IPS-18c (cell line): ENCODE results near the gene DDN.

ENCODE experiments used
- H3K4me3 ChIP-seq: 2 replicates; pipeline ENCODE4 v1.7.0; 2013; ENCODE audit warnings: low read depth, mild to moderate bottlenecking, low read length, moderate library complexity; ENCODE audit not compliant: insufficient read depth
- H3K9me3 ChIP-seq: one replicate; pipeline ENCODE4 v1.6.1; 2013; ENCODE audit warnings: mild to moderate bottlenecking, low read length, moderate library complexity; ENCODE audit not compliant: control insufficient read depth, insufficient read depth

DDN gene

DNA sequence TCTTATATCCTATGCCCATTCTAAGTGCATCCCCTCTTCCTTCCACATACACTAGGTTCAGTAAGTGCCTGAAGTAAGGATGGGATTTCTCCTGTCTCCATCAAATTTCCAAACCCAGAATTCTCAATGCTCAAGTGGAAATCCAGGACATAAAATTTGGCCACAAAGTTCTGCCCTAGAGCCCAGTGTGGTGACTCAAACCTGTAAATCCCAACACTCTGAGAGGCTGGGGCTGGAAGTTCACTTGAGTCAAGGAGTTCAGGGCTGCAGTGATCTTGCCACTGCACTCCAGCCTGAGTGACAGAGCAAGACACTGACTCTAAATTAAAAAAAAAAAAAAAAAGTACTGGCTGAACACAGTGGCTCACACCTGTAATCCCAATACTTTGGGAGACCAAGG lies 37.4 kb downstream of the DDN start:
- H3K4me3 ChIP-seq, result no peak overlapping the region

DNA sequence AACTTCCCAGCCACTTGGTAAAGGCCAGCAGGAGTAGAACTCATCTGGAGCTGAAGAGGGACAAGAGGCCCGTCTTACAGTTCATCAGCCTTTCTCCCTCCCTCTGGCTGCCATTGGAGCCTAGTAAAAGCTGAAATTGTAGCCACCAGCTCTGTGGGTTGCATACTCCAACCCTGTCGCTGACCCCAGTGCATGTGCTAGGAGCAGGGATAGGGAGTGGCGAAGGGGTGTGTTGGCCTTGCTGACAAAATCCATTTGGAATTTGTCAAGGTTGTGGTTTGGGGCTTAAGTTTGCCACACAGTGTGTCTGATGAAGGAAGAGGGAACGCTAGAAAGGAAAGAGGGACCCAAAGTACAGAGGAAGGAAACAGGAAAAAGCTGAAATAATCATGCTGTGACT lies 37.8 kb downstream of the DDN start:
- no peak overlapping the region for H3K4me3 ChIP-seq
- no peaks in the 10 kb centered on the region for H3K9me3 ChIP-seq

More for the DNA sequence above, 37.4 kb downstream of the DDN start:
- no peaks in the 10 kb centered on the region for H3K9me3 ChIP-seq

DNA sequence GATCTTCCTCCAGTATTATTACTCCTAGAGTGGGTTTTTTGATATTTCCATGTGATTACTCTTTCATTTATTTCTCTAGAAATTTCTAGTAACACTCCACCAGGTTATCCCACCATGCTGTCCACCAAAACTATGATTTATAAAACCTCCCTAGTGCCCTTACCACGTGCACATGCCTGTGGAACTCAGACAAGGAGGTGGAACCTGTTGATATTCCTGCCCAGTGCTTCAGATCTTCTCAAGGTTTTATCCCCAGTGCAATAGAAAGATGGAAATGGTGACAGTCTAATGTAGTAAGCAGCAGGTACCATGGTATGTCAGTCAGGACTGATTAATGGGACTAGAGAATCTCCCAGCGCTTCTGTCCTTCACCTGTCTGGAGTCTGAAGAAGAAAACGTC lies 38.3 kb downstream of the DDN start:
- no peaks in the 10 kb centered on the region for H3K9me3 ChIP-seq
- no peak overlapping the region for H3K4me3 ChIP-seq

DNA sequence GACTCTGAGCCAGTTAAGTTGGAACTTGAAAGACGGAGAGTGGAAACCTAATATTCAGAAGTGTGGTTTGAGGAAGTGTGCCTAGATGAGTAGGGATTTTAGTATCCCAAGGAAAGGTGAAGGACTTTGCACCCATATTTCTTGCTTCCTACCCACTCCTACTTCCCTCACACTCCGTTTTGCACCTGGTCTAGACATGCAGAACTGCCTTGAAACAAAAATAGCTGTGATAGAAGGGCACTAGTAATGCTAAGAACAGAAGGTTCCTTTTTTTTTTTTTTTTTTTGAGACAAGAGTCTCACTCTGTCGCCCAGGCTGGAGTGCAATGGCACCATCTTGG lies 41.2 kb downstream of the DDN start:
- Histone ChIP-seq H3K4me3 (peak overlapping the region; percentile 99), H3K9me3 (no peaks in the 10 kb centered on the region)

DNA sequence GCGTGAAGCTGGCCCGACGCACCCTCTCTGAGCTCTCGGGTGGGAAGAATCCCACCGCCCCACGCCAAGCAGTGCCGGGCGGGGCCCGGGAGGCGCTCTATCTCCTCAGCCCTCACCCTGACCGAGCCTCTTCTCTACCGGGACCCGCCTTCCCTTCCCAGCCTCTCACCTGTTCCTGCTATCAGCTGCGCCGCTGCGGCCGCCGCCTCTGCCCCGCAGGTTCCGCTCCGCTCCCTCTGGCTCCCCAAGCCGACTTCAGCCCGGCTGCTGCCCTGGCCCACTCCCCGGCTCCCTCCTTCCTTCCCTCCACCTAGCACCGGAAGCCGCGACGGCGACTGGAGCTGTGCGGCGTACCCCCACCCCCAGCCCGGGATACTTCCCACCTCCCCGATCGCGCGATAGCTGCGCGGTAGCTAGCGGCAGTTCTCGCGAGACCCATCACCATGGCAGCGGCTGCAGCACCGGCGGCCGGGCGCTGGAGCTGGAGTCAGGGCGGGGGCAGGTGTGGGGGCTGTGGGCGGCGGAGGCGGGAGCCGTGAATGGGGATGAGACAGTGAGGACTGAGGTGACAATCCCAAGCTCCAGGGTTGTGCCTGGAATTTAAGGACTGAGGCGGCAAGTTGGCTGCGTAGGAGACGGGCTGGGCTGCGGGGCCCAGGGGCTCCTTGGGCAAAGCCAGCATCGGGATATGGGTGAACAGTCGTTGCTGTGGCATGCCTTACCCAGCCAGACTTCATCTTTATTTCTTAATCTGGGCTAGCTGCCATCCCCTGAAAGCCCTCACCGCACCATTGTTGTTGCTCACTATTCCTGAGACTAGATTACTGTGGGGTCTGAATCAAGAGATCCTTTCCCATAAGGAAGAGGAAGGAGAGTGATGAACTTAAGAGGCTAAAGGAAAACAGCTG lies 41.8 kb downstream of the DDN start, which contains the start of gene ARF3:
Gene ARF3 (minus strand): TSS at position 347 of the 908 bp plus-strand sequence. CDS start 16,392 bp downstream, outside the sequence.
- H3K9me3 ChIP-seq, result no peaks in the 10 kb centered on the region

DNA sequence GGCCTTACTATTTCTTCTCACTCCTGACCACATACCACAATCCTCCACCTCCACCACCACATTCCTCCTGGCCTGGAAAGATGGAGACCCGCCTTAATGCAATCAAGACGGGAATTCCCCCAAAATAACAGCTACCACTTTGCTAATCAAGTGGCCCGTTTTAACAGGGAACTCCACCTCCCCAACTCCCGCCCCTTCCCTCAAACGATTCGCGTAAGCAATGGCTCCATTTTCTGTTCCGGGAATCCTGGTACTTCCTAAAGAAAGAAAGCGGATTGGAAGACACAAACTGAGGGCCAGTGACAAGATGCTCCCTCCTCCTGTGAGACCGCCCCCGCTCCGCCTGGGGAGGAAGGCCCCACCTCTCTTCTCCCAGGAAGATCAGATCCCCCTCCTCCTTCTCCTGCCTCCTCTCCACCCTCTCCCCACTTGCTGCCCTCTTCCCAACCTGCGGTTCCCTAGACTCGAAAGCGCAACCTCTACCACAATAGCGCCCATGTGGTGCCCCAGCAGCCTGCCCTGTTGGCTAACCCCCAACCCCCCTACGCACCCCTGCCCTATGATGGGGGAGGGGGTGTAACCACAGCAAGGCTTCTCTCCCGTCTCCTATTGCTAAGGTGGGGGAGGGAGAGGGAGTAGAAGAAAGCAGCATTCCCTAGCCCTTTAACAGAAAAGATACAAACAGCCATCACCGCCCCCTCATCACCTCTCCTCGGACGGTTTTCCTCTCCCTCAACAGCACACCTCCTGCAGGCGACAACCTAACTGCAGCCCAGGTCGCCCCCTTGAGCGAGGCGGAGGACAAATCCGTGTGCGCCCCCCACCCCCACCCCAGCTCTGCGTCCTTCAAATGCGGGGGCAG lies 42.7 kb downstream of the DDN start:
- Histone ChIP-seq H3K9me3 (no peaks in the 10 kb centered on the region), H3K4me3 (peak overlapping the region; percentile 99)

More for the DNA sequence above, 41.8 kb downstream of the DDN start, which contains the start of gene ARF3:
- H3K4me3 ChIP-seq, result peak within 1 kb of the TSS; percentile 99

DNA sequence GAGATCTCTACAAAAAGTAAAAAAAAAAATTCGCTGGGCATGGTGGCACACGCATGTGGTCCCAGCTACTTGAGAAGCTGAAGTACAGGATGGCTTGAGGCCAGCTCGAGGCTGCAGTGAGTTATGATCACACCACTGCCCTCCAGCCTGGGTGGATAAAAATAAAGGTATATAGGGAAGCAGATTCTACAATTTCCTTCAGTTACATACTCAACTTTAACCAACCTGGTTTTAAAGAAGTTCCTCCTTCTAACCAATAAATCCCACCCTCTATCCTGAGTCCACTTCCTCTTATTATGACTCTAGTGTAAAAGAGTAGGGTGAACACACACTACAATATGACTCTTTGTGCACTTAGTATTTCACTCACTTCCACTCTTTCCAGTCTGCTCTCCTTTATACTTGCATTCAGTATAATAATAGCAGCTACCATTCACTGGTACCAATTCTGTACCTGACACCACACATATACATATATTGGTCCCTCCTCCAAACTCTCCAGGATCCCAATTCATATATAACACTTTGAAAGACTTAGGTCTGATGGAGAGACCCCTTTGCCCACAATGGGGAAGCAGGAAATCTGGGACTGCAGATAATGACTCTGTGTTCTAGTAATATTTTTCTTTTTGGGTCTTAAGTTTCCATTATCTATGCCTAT lies 44.2 kb downstream of the DDN start:
- Histone ChIP-seq H3K4me3 (peak overlapping the region; percentile 99), H3K9me3 (no peaks in the 10 kb centered on the region)

DNA sequence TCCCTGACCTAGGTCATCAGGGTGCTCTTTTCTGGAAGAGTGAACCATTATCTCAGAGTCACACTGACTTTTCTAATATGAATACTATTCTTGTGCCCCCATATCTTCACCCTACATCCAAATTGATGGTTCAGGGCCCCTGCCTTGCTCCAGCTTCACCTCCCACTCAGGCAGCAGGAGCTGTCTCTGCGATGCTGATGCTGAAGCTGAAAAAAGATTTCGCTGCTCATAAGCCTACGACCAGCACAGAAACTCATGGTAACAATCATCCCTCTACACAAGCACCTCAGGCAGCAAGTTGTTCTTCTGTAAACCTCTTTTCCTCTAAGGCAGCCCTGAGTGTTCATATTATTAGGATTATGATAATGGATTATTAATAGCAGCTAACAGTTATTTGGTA lies 45.1 kb downstream of the DDN start:
- Histone ChIP-seq H3K4me3 (no peak overlapping the region), H3K9me3 (no peaks in the 10 kb centered on the region)

DNA sequence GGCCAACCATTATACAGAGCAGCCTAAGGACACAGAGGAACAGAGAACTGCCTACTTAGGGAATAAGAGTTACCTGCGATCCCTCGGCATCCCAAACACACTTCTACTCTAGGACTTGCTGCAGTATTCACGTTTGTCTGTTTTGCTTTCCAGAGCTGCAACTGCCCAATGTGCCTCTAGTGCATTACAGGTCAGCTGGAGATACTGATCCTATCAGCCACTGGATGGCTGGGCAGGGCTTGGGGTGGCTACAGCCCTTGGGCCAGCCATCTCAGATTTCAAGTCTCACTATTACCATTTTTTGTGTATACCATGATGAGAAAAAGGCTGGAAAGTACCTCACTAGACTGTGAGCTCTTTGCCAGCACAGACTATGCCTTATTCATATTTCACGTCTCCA lies 46.5 kb downstream of the DDN start:
- Histone ChIP-seq H3K9me3 (no peaks in the 10 kb centered on the region), H3K4me3 (no peak overlapping the region)

DNA sequence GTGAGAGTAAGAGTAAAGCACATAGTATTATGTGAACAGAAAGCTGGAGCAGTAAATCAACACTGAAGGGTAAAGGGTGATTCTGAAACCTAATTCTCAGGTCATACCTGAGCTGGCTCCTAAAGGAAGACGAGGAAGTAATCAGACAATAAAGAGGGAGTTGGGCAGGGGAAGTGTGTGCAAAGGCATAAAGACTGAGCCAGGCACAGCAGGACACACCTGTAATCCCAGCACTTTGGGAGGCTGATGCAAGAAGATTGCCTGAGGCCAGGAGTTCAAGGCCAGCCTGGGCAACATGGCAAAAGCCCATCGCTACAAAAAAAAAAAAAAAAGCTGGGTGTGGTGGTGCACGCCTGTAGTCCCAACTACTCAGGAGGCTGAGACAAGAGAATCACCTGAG lies 51.4 kb downstream of the DDN start:
- no peak overlapping the region for H3K4me3 ChIP-seq
- no peaks in the 10 kb centered on the region for H3K9me3 ChIP-seq

DNA sequence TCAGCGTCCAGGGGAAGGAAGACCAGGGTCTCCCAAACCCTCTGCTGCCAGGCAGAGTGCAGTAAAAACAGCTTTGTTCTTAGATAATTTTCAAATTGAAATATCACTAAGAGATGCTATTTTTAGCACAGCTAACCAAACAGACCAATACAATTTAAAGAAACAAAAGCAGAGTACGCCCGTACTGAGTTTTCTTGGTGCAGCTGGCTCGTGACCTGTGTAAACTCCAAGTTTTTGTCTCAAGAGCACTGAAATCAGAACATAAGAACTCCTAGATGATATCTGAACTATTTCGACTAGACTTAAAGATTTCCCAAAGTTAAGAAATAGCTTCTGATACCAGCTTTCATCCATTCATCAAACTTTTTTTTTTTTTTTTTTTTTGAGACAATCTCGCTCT lies 52.2 kb downstream of the DDN start:
- H3K4me3 ChIP-seq, result no peak overlapping the region
- H3K9me3 ChIP-seq, result no peaks in the 10 kb centered on the region

DNA sequence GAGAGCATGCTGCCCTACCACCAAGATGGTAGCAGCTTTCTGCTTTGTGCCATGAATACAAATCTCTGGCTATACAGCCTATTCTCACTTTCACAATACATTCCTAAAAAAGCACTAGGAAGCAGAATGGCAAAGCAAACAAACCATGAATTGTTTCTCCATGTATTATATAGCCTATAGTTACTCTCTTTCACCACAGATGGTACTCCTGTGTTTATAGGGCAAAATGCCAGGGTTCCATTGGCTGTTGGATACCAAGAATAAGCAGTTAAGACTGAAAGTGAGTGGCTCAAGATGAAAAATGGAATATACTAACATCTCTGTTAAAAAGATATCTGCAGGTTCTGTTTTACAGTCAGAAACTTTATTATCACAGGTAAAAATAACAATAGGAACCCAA lies 53.0 kb downstream of the DDN start:
- no peak overlapping the region for H3K4me3 ChIP-seq
- H3K9me3 ChIP-seq, result no peaks in the 10 kb centered on the region
